Transverse colon (tissue), 4 donors: ENCODE data around the gene PAGE4. TPM values are rescaled to one million over a fixed set of nuclear protein-coding genes. Genes with fewer than 3 reads are reported as not detected.

ENCODE experiments used
- DNase-seq: peaks from one replicate; pipeline ENCODE4 v3.0.0-alpha.2; 2019
- H3K27ac ChIP-seq, 4 donors: fragments of 200-600 bp; sonication (generic); 2 replicates each; pipeline ENCODE4 v1.5.1; 2016 to 2018; ENCODE audit warnings: inconsistent platforms in 4 of 4
- H3K27me3 ChIP-seq: fragments of 200-600 bp; sonication (generic); 2 replicates; pipeline ENCODE4 v1.5.1; 2017; ENCODE audit warnings: inconsistent platforms
- H3K36me3 ChIP-seq, 4 donors: fragments of 200-600 bp; sonication (generic); 2 replicates each; pipeline ENCODE4 v1.5.1; 2017 to 2019; ENCODE audit warnings: inconsistent platforms in 4 of 4
- H3K4me1 ChIP-seq, 4 donors: fragments of 200-600 bp; sonication (generic); 2 replicates each; pipeline ENCODE4 v1.5.1; 2017 to 2020; ENCODE audit warnings: inconsistent platforms in 4 of 4
- H3K4me3 ChIP-seq, 4 donors: fragments of 200-600 bp; sonication (generic); 1 replicate in 1 of 4; 2 replicates in 3 of 4; pipeline versions ENCODE4 v1.5.1 to v1.6.1; 2017 to 2019; ENCODE audit warnings: inconsistent platforms in 4 of 4
- H3K9me3 ChIP-seq, 2 donors: fragments of 200-600 bp; sonication (generic); 2 replicates each; pipeline ENCODE4 v1.5.1; 2017 to 2019; ENCODE audit warnings: inconsistent platforms in 2 of 2
- CTCF ChIP-seq, 5 experiments: fragments of 200-600 bp in 3 of 5; fragments of 450-650 bp in 2 of 5; sonication (generic) in 3 of 5; IDR thresholded peaks; 1 replicate in 2 of 5; 2 replicates in 3 of 5; pipeline ENCODE4 v1.5.1; 2016 to 2017; ENCODE audit warnings: antibody characterized with exemption in 5 of 5, inconsistent platforms in 3 of 5, mild to moderate bottlenecking in 2 of 5, moderate library complexity in 1 of 5
- EP300 ChIP-seq: sonication (generic); formaldehyde crosslinking; IDR thresholded peaks from one replicate; pipeline ENCODE4 v1.6.1; 2017; ENCODE audit warnings: antibody characterized with exemption, low read depth
- POLR2A ChIP-seq: fragments of 450-650 bp; IDR thresholded peaks from one replicate; pipeline ENCODE4 v1.6.1; 2016; ENCODE audit warnings: antibody characterized with exemption, mild to moderate bottlenecking, moderate library complexity
- POLR2AphosphoS5 ChIP-seq, 3 donors: sonication (generic); formaldehyde crosslinking; IDR thresholded peaks; one replicate each; pipeline ENCODE4 v1.6.1; 2016; ENCODE audit warnings: antibody characterized with exemption in 3 of 3
- WGBS, 2 donors: methylation state at CpG; one replicate each; pipeline ENCODE4 v1.1.5; 2018; ENCODE audit warnings: low coverage in 1 of 2; 5-methylcytosine and 5-hydroxymethylcytosine counted together
- in situ Hi-C, 4 donors: fragments of 200-750 bp; cut with MboI; loops; one replicate each; pipeline versions ENCODE4 v1.15.0 to v1.15.1; 2017; ENCODE audit warnings: low sequenced_read_pairs in 3 of 4, low pct_ligation_motif_present in 1 of 4, low pct_unique_long_range_greater_than_20kb in 1 of 4
- intact Hi-C: fragments of 100-400 bp; cut with DNase I; formaldehyde crosslinking; loops from one replicate; pipeline ENCODE4 v1.15.1; 2023; ENCODE audit warnings: low total_unique reads
- total RNA-seq, 4 donors: library from RNA; depleted of rRNA; stranded (reverse); fragments of >200 nt; gene quantifications; one replicate each; pipeline ENCODE4 v1.1.0, GENCODE V29; 2016

The PAGE4 gene
- total RNA-seq, 4 donors from 2014 or later, result not detected

GRCh38 chrX:49856819-49857218 is 27.7 kb downstream of the PAGE4 start:
- in situ Hi-C loops (no loop called here), intact Hi-C loops (no loop called here)
- Histone ChIP-seq H3K27ac (no peak overlapping the region), H3K4me3 (no peak overlapping the region), H3K36me3 (no peaks in the 10 kb centered on the region), H3K9me3 (no peaks in the 10 kb centered on the region), H3K27me3 (no peaks in the 10 kb centered on the region), H3K4me1 (no peaks in the 10 kb centered on the region)
- DNase-seq, result no peak
- no peak for TF ChIP-seq EP300
- TF ChIP-seq CTCF (IDR thresholded peaks at IDR 0.05), result no peak
- no peak for TF ChIP-seq POLR2AphosphoS5 (IDR thresholded peaks at IDR 0.05)
- no peak for TF ChIP-seq POLR2A
- WGBS, 2 donors, result 50 to 100% methylated on average over 1 to 2 of the region's 2 CpGs

- in situ Hi-C loops (no loop called here), intact Hi-C loops (no loop called here)
- no peaks in the 10 kb centered on the region for H3K36me3 ChIP-seq
- H3K27me3 ChIP-seq, result no peaks in the 10 kb centered on the region
- no peak overlapping the region for H3K4me3 ChIP-seq
- H3K27ac ChIP-seq, result no peak overlapping the region
- WGBS, 2 donors, result 28% methylated on average over 2 of the region's 2 CpGs; no CpG with 5 or more reads in 1 of the 2 donors
- no peaks in the 10 kb centered on the region for H3K4me1 ChIP-seq
- no peak for DNase-seq
- TF ChIP-seq EP300 (no peak), CTCF (IDR thresholded peaks at IDR 0.05) (no peak), POLR2A (no peak), POLR2AphosphoS5 (IDR thresholded peaks at IDR 0.05) (no peak)
- no peaks in the 10 kb centered on the region for H3K9me3 ChIP-seq
Measured at GRCh38 chrX:49858341-49858740, 29.2 kb downstream of the PAGE4 start.

- DNase-seq, result no peak
- Histone ChIP-seq H3K27me3 (no peaks in the 10 kb centered on the region), H3K36me3 (no peaks in the 10 kb centered on the region), H3K27ac (no peak overlapping the region), H3K4me1 (no peaks in the 10 kb centered on the region), H3K9me3 (no peaks in the 10 kb centered on the region), H3K4me3 (no peak overlapping the region)
- 86% methylated on average over 1 of the region's 1 CpG; no CpG with 5 or more reads in 1 of the 2 donors for WGBS, 2 donors
- in situ Hi-C loops (no loop called here), intact Hi-C loops (no loop called here)
- TF ChIP-seq POLR2AphosphoS5 (IDR thresholded peaks at IDR 0.05) (no peak), POLR2A (no peak), CTCF (IDR thresholded peaks at IDR 0.05) (no peak), EP300 (no peak)
Measured at GRCh38 chrX:49859491-49859890, 30.4 kb downstream of the PAGE4 start.

GRCh38 chrX:49860867-49861535 is 31.9 kb downstream of the PAGE4 start:
- 58% methylated on average over 2 of the region's 2 CpGs; no CpG with 5 or more reads in 1 of the 2 donors for WGBS, 2 donors
- intact Hi-C loops, result no loop called here
- in situ Hi-C loops, result no loop called here
- Histone ChIP-seq H3K4me1 (no peaks in the 10 kb centered on the region), H3K36me3 (no peaks in the 10 kb centered on the region), H3K27me3 (no peaks in the 10 kb centered on the region), H3K27ac (no peak overlapping the region), H3K9me3 (no peaks in the 10 kb centered on the region), H3K4me3 (no peak overlapping the region)
- no peak for TF ChIP-seq CTCF (IDR thresholded peaks at IDR 0.05)
- DNase-seq, result no peak
